ENCODE measurements around the gene HBG1. TPM values are rescaled to one million over a fixed set of nuclear protein-coding genes. Genes with fewer than 3 reads are reported as not detected.

HBG1 gene
- total and polyA plus RNA-seq, 2 of the 8 experiments (the other 6 are each of a cell fraction or from before 2014, with no cell fraction given) = 0.26 TPM; not detected in 1

GRCh38 chr11:5231111-5231510 is 18.5 kb downstream of the HBG1 start (continued):
- TF ChIP-seq RBBP5 (IDR thresholded peaks at IDR 0.05; ENCODE audit: borderline replicate concordance, low read depth, low read length) (no peak), JUND (IDR thresholded peaks at IDR 0.05; ENCODE audit: low read length) (no peak), BRCA1 (IDR thresholded peaks at IDR 0.05; ENCODE audit: low read depth, low read length) (no peak), CTBP2 (IDR thresholded peaks at IDR 0.05; ENCODE audit: borderline replicate concordance, insufficient read depth, insufficient read length, low read length) (no peak), NRF1 (IDR thresholded peaks at IDR 0.05; ENCODE audit: low read depth, low read length) (no peak), CHD7 (IDR thresholded peaks at IDR 0.05; ENCODE audit: insufficient replicate concordance, low read length) (no peak)

All from H1 (cell line).